HAP-1 (cell line): ENCODE results near the gene CLMN.

Experiments used
- DNase-seq, 2 experiments: peaks; one replicate each; pipeline ENCODE4 v3.0.0-alpha.2; 2016 to 2020; ENCODE audit warnings: low spot score in 2 of 2
- H3K27me3 ChIP-seq: fragments of 250-450 bp; sonication (Bioruptor Pico); 2 replicates; pipeline ENCODE4 v1.5.1; 2020; ENCODE audit warnings: low read depth, mild to moderate bottlenecking, moderate library complexity
- H3K36me3 ChIP-seq: fragments of 250-450 bp; sonication (Bioruptor Pico); replicated peaks from 2 replicates; pipeline ENCODE4 v1.5.1; 2020; ENCODE audit warnings: mild to moderate bottlenecking
- H3K4me1 ChIP-seq: fragments of 250-450 bp; sonication (Bioruptor Pico); 2 replicates; pipeline ENCODE4 v1.5.1; 2020; ENCODE audit warnings: mild to moderate bottlenecking
- H3K4me3 ChIP-seq: fragments of 250-450 bp; sonication (Bioruptor Pico); 2 replicates; pipeline ENCODE4 v1.5.1; 2020; ENCODE audit warnings: mild to moderate bottlenecking, moderate library complexity
- H3K9me3 ChIP-seq: fragments of 250-450 bp; sonication (Bioruptor Pico); 2 replicates; pipeline ENCODE4 v1.5.1; 2020; ENCODE audit warnings: mild to moderate bottlenecking, moderate library complexity
- in situ Hi-C: fragments of 300-500 bp; cut with MboI; formaldehyde crosslinking; loops from 3 replicates; pipeline ENCODE4 v1.14.3; 2020; ENCODE audit warnings: low sequenced_read_pairs, inconsistent platforms, mixed read lengths

Gene CLMN, protein sequence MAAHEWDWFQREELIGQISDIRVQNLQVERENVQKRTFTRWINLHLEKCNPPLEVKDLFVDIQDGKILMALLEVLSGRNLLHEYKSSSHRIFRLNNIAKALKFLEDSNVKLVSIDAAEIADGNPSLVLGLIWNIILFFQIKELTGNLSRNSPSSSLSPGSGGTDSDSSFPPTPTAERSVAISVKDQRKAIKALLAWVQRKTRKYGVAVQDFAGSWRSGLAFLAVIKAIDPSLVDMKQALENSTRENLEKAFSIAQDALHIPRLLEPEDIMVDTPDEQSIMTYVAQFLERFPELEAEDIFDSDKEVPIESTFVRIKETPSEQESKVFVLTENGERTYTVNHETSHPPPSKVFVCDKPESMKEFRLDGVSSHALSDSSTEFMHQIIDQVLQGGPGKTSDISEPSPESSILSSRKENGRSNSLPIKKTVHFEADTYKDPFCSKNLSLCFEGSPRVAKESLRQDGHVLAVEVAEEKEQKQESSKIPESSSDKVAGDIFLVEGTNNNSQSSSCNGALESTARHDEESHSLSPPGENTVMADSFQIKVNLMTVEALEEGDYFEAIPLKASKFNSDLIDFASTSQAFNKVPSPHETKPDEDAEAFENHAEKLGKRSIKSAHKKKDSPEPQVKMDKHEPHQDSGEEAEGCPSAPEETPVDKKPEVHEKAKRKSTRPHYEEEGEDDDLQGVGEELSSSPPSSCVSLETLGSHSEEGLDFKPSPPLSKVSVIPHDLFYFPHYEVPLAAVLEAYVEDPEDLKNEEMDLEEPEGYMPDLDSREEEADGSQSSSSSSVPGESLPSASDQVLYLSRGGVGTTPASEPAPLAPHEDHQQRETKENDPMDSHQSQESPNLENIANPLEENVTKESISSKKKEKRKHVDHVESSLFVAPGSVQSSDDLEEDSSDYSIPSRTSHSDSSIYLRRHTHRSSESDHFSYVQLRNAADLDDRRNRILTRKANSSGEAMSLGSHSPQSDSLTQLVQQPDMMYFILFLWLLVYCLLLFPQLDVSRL

DNA sequence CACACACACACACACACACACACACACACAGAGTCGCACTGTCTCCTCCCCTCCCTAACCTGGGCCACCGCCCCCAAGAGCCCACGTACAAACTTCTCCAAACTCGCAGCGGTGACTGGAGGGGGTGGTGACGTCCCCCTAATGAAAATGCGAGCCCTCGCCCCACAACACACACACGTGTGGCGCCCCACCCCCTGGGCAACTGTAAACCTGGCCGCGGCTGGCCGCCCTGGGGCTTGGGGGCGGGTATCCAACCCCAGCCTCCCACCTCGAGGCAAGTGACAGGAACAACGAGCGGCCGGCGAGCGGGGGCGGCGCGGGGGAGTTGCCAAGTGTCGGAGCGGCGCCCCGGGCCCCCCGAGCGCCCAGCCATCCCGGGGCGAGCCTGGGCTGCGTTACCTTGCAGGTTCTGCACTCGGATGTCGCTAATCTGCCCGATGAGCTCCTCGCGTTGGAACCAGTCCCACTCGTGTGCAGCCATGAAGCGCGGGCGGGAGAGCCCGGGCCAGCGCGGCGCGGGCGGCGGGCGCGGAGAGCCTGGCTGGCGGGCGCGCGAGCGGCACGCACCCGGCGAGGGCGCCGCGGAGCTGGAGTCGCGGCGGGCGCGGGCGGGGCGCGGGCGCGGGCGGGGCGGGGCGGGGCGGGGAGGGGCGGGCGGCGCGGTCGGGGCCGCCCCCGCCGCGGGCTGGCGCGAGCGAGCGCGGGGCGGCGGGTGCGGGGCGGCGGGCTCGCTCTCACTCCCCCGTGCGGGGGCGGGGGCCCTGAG is at the start of gene CLMN:
CLMN (minus strand) TSS at position 597 of the 766 bp plus-strand sequence; CDS start at position 481, 116 bp downstream.
- H3K27me3 ChIP-seq: no peaks in the 10 kb centered on the region
- in situ Hi-C loops: no loop called here
- H3K9me3 ChIP-seq: no peaks in the 10 kb centered on the region
- H3K4me1 ChIP-seq: no peaks in the 10 kb centered on the region
- H3K36me3 ChIP-seq: no peaks in the 10 kb centered on the region
- peak within 1 kb of the TSS; percentile 44 for H3K4me3 ChIP-seq
- peak; percentile 33 to 64 for DNase-seq

DNA sequence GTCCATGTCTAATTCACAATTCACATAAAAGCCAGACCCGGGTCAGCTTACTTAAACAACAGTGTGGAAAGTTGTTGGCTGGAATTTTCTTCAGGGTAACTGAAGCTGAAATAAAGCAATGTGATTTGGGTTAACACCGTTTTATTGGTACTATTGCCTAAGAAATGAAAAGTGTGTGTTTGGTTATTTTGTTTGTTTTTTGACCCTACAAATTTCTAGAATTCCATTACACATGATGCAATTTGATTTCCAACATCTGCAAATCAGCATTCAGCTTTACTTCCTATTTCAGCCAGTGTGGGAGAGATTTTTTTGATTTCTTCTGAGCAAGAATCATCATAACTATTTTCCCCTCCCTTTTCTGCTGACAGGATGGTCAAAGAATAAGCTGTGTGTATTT is 45.7 kb upstream of the CLMN start:
- no peaks in the 10 kb centered on the region for H3K9me3 ChIP-seq
- no peaks in the 10 kb centered on the region for H3K4me1 ChIP-seq
- in situ Hi-C loops: no loop called here
- H3K36me3 ChIP-seq: no peaks in the 10 kb centered on the region
- no peak for DNase-seq
- H3K27me3 ChIP-seq: 0 out of 2 replicates have a peak, but pooled peaks cover 2% of the 10 kb centered on the region
- H3K4me3 ChIP-seq: no peak overlapping the region

DNA sequence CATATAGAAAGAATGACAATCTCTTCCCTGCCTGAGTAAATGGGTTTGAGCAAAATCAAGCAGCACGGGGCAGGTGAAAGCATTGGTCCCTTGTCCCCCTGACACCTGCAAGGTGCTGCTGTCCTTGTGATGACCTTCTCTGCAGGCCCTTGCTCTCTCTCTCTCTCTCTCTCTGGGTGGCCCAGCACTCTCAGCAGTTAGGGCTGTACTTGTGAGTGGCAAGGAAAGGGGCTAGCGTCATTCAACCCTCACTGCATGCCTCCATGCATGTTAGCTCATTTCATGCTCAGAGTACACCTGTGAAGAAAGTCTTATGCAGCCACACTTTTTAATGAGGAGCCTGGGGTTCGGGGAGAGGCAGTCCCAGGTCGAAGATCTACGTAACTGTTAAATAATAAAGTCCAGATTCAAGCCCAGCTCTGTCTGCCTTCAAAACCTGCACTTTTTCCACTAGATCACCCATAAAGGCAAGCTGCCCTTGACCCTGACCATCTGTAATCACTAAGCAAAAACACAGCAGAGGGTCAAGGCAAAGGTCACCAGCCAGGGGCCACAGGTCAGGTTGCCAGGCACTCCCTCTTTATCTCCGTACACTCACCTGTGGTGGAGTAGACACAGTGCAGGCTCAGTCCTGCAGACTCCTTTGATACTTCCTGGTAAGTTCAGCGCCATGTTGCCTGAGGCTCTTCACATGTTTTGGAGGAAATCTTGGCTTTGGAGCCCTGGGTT is 44.9 kb upstream of the CLMN start:
- H3K4me1 ChIP-seq: no peaks in the 10 kb centered on the region
- in situ Hi-C loops: no loop called here
- H3K9me3 ChIP-seq: no peaks in the 10 kb centered on the region
- 0 out of 2 replicates have a peak, but pooled peaks cover 2% of the 10 kb centered on the region for H3K27me3 ChIP-seq
- DNase-seq: no peak
- H3K4me3 ChIP-seq: no peak overlapping the region
- no peaks in the 10 kb centered on the region for H3K36me3 ChIP-seq

DNA sequence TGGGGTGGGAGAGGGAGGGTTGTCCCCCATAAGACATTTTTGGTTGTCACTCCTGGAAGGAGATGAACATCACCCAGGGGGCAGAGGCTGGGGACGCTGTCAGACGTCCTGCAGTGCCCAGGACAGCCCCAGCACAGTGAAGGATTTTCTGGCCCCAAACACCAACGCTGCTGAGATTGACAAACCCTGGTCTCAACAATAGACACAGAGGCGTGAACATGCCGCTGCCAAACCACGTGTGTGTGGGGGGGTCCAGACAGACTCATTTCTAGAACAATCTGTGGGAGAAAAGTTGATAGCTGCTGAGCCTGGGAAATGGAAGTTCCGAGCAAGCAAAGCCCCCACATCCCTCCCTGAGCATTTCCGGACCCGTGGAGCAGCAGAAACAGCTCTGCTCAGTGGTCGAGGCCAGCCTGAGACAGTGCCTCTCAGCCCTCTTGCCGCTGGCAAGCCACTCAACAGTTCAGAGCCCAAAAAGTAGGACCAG is 43.8 kb upstream of the CLMN start:
- in situ Hi-C loops: no loop called here
- no peaks in the 10 kb centered on the region for H3K36me3 ChIP-seq
- H3K9me3 ChIP-seq: no peaks in the 10 kb centered on the region
- DNase-seq: no peak
- H3K27me3 ChIP-seq: 0 out of 2 replicates have a peak, but pooled peaks cover 2% of the 10 kb centered on the region
- no peaks in the 10 kb centered on the region for H3K4me1 ChIP-seq
- no peak overlapping the region for H3K4me3 ChIP-seq

DNA sequence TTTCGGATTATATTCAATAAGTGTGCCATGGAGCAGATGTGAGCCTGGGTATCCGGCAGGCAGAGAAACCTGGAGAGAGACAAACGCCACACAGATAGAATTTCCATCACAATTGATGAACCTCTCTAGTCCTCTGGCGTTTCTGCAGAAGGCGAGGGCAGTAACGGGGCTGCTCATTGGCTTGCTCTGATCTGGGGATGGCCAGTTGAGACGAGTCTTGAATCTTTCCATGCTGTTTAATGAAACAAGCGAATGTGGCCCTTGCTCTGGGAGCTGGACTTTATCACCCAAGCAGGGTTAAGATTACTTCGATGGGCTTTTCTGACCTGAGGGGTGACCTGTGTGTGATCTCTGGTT is 42.4 kb upstream of the CLMN start:
- DNase-seq: no peak
- in situ Hi-C loops: no loop called here
- H3K27me3 ChIP-seq: 0 out of 2 replicates have a peak, but pooled peaks cover 2% of the 10 kb centered on the region
- H3K4me1 ChIP-seq: no peaks in the 10 kb centered on the region
- no peak overlapping the region for H3K4me3 ChIP-seq
- no peaks in the 10 kb centered on the region for H3K9me3 ChIP-seq
- no peaks in the 10 kb centered on the region for H3K36me3 ChIP-seq

DNA sequence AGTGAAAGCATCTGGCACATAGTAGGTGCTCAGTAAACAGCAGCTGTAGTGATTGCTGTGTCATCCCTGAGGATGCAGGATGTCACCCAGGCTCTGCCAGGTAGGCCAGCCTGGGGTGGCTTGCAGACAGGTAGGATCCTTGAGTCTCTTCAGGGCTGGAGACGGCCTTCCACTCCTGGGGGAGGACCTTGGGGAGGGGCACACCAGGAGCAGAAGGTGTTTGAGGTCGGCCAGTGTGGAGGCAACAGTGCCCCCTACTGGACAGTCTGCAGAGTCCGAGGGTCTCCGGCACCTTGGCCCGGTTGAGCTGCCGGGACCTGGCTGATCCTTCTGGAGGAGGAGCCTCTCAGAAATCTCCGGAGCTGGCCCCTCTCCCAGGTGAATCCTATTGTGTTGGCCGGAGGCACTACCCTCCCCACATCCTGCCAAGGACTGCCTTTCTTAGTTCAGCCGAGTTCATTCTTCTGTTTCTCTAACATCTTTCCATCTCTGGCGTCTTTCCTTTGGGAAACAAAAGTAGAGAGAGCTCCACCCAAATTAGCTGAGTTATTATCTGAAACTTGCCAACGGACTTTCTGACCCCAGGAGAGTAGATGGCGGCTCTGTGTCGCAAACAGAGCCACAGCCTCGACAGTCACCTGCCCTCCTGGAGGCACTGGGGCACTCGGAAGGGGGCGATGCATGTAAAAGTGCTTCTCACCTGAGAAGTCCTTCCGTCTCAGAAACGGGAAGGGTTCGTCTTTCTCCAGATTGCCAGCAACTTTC is 41.8 kb upstream of the CLMN start:
- Histone ChIP-seq H3K4me3 (no peak overlapping the region), H3K4me1 (no peaks in the 10 kb centered on the region), H3K9me3 (no peaks in the 10 kb centered on the region), H3K36me3 (no peaks in the 10 kb centered on the region), H3K27me3 (0 out of 2 replicates have a peak, but pooled peaks cover under 1% of the 10 kb centered on the region)
- in situ Hi-C loops: no loop called here
- DNase-seq: peak in 1 of 2 experiments; percentile 44

DNA sequence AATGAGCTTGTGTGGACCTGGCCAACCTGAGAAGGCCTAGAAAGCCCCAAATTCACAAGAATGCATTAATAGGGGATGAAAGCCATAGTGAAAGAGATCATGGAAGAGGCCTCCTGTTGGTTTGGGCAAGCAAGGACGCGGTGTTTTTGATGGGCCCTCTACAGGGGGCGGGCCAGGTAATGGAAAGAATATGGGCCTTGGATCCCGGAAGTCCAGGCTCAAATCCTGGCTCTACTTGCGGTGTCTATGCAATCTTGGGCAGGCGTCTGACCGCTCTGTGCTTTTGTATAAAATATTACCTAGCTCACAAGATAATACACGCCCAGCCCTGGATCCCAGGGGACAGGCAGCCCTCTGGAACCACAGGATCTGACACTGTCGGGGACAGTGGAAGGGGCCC is 41.1 kb upstream of the CLMN start:
- no peaks in the 10 kb centered on the region for H3K9me3 ChIP-seq
- no peaks in the 10 kb centered on the region for H3K4me1 ChIP-seq
- in situ Hi-C loops: no loop called here

DNA sequence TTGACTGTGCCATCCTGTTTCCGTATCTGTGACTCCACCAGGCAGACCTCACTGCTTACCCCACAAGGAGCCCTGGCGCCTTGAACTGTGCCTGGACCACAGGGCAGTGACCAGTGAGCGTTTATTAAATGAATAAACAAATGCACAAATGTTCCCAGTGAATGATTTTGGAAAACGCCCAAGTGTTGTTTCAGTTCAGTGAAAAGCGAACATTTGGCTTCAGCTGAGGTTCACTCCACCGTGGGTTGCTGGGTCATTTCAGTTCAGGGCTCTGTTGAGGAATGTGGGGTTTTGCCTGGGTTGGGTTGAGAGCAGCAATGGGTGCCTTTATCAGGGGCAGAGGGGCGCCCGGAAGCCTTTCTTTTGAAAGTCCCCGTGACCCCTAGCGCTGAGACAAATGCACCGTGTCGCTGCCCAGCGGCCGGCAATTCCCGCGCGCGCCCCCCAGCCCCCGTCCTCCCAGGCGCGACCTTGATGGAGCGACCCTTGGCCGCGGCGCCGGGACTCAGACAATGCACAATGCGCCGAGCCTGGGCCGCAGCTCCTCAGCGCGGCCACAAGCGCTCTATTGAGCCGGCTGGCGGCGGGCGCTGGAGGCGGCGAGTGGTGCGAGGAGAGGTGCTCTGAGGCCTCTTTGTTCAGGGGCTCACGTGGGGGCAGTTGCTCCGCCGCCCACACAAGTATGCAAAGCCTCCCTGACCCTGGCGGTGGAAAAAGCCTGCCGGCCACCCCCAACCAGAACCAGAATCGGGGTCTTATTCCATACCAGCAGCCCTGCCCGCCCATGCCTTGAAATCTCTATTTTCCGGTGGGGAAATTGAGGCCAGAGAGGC is 40.5 kb upstream of the CLMN start:
- Histone ChIP-seq H3K4me1 (no peaks in the 10 kb centered on the region), H3K4me3 (no peak overlapping the region), H3K27me3 (no peaks in the 10 kb centered on the region), H3K36me3 (no peaks in the 10 kb centered on the region), H3K9me3 (no peaks in the 10 kb centered on the region)
- DNase-seq: no peak
- in situ Hi-C loops: no loop called here

More for the DNA sequence above, 41.1 kb upstream of the CLMN start:
- DNase-seq: no peak
- no peaks in the 10 kb centered on the region for H3K27me3 ChIP-seq
- no peak overlapping the region for H3K4me3 ChIP-seq
- H3K36me3 ChIP-seq: no peaks in the 10 kb centered on the region

DNA sequence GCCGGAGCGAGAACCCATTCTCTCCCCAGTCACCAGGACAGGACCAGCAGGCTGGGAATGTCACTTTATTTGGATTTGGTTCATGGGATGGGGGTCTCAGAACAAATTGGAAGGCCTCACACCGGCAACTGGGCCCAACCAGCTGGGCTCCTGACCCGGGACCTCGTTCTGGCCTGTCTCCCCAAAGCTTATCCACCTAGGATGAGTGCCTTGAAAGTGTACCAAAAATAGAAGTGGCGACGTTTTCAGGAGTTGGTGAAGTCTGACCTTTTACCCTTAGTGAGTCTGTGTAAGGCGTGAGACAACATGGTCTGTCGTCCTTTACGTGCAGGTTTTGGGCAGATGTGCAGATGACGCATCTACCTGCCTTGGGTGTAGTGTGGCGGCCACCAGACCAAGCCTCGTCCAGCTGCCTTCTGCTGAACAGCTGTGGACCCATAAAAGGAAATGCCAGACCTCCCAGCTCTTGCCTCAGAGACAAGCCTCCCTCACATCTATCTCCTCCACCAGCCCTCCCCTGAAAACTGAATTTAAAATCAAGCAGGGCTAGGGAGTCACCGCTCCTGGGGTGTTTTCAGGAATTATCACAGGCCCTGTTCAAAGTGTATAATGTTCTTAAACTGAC is 36.6 kb upstream of the CLMN start:
- H3K36me3 ChIP-seq: no peaks in the 10 kb centered on the region
- no peak for DNase-seq
- no peaks in the 10 kb centered on the region for H3K4me1 ChIP-seq
- no peaks in the 10 kb centered on the region; the same call in 1 of the 2 replicates for H3K9me3 ChIP-seq
- in situ Hi-C loops: no loop called here
- no peaks in the 10 kb centered on the region for H3K27me3 ChIP-seq
- H3K4me3 ChIP-seq: no peak overlapping the region

DNA sequence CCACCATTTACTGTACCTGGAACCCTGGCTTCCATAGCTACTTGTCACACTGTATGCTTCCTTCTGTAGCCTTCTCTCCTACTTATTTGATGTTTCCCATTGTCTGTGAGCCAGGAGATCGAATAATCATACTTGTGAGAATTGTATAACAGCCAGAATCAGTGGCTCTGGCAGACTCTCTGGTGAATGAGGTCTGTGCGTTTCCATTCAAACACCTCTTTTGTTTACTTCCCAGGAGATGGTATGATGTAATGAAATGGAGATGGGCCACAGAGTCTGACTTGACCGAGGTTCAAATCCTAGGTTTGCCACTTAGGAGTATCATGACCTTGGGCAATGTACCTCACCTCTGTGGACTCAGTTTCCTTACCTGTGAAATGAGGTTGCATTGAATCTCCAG is 35.7 kb upstream of the CLMN start:
- H3K27me3 ChIP-seq: no peaks in the 10 kb centered on the region
- no peak for DNase-seq
- in situ Hi-C loops: no loop called here

DNA sequence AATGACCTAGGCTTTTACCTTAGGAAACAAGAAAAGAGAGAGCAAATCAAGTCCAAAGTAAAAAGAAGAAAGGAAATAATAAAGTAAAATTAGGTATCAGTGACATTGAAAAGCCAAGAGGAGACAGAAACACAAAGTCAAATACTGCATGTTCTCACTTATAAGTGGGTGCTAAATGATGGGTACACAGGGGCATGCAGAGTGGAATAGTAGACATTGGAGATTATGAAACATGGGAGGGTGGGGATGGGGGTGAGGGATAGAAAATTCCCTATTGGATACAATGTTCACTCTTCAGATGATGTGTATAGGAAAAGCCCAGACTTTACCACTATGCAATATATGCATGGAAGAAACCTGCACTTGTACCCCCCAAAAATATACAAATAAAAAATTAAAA is 35.1 kb upstream of the CLMN start:
- in situ Hi-C loops: no loop called here
- no peaks in the 10 kb centered on the region for H3K36me3 ChIP-seq

More for the DNA sequence above, 35.7 kb upstream of the CLMN start:
- Histone ChIP-seq H3K4me3 (no peak overlapping the region), H3K36me3 (no peaks in the 10 kb centered on the region), H3K9me3 (no peaks in the 10 kb centered on the region; the same call in 1 of the 2 replicates), H3K4me1 (no peaks in the 10 kb centered on the region)

More for the DNA sequence above, 35.1 kb upstream of the CLMN start:
- Histone ChIP-seq H3K27me3 (no peaks in the 10 kb centered on the region), H3K4me1 (no peaks in the 10 kb centered on the region), H3K9me3 (no peaks in the 10 kb centered on the region; the same call in 1 of the 2 replicates), H3K4me3 (no peak overlapping the region)
- no peak for DNase-seq
